PFSK-1 (cell line): ENCODE data around the gene LAMC3.

ENCODE experiments used
- FOXP2 ChIP-seq: optimal IDR thresholded peaks from 2 replicates; pipeline ENCODE3; 2011; ENCODE audit warnings: borderline replicate concordance, control low read depth, inconsistent platforms; ENCODE audit not compliant: insufficient read depth; ENCODE audit errors: extremely low read length, extremely low read depth
- POLR2AphosphoS5 ChIP-seq: IDR thresholded peaks from 2 replicates; pipeline ENCODE4 v1.6.1; 2012; ENCODE audit warnings: low read depth, mild to moderate bottlenecking, control low read depth, low read length, moderate library complexity
- REST ChIP-seq, 2 experiments: IDR thresholded peaks; 2 replicates each; pipeline versions ENCODE4 v1.6.1 to v1.8.0; 2011 to 2012; ENCODE audit warnings: low read depth in 2 of 2, low read length in 2 of 2, control low read depth in 1 of 2, inconsistent platforms in 1 of 2, mild to moderate bottlenecking in 1 of 2, moderate library complexity in 1 of 2; ENCODE audit not compliant: insufficient read depth in 1 of 2
- SIN3A ChIP-seq: IDR thresholded peaks from 2 replicates; pipeline ENCODE4 v1.6.1; 2012; ENCODE audit warnings: mild to moderate bottlenecking, low read length, moderate library complexity, borderline replicate concordance; ENCODE audit not compliant: insufficient read depth
- TAF1 ChIP-seq: IDR thresholded peaks from 2 replicates; pipeline ENCODE4 v1.6.1; 2012; ENCODE audit warnings: low read length, control low read depth, borderline replicate concordance; ENCODE audit not compliant: insufficient read depth

Gene LAMC3

GRCh38 chr9:131092548-131093440 is 83.8 kb downstream of the LAMC3 start:
- TF ChIP-seq TAF1 (no peak), REST (IDR thresholded peaks at IDR 0.05; ENCODE audit: insufficient read depth in 1 of 2, low read depth in 2 of 2, low read length in 2 of 2) (no peak), POLR2AphosphoS5 (no peak), SIN3A (no peak), FOXP2 (no peak)

- no peak for TF ChIP-seq FOXP2
- TF ChIP-seq POLR2AphosphoS5: no peak
- TF ChIP-seq SIN3A: no peak
- TF ChIP-seq REST (IDR thresholded peaks at IDR 0.05; ENCODE audit: insufficient read depth in 1 of 2, low read depth in 2 of 2, low read length in 2 of 2): no peak
- TF ChIP-seq TAF1: no peak
Measured at GRCh38 chr9:131094015-131094414, 85.0 kb downstream of the LAMC3 start.

- TF ChIP-seq FOXP2: no peak
- no peak for TF ChIP-seq POLR2AphosphoS5
- TF ChIP-seq SIN3A: no peak
- TF ChIP-seq REST (IDR thresholded peaks at IDR 0.05; ENCODE audit: insufficient read depth in 1 of 2, low read depth in 2 of 2, low read length in 2 of 2): no peak
- no peak for TF ChIP-seq TAF1
Measured at GRCh38 chr9:131094622-131095021, 85.6 kb downstream of the LAMC3 start.

GRCh38 chr9:131095666-131096268 is 86.8 kb downstream of the LAMC3 start:
- TF ChIP-seq REST (IDR thresholded peaks at IDR 0.05; ENCODE audit: insufficient read depth in 1 of 2, low read depth in 2 of 2, low read length in 2 of 2) (peak in 1 of 2 experiments; percentile 47; a peak in 1 of 4 replicates), SIN3A (no peak)
